ENCODE measurements around the gene VTI1B. TPM values are rescaled to one million over a fixed set of nuclear protein-coding genes. Genes with fewer than 3 reads are reported as not detected.
A peak's percentile ranks its signal among the peaks of the same experiment; 100 is the strongest.
"Not testable (repeated sequence)": the region's sequence is repeated elsewhere in the genome, so short reads cannot be mapped to it uniquely, and the experiment has no call there.

VTI1B gene
- total RNA-seq, 1 donor from 2014 or later: 64.3 TPM

DNA sequence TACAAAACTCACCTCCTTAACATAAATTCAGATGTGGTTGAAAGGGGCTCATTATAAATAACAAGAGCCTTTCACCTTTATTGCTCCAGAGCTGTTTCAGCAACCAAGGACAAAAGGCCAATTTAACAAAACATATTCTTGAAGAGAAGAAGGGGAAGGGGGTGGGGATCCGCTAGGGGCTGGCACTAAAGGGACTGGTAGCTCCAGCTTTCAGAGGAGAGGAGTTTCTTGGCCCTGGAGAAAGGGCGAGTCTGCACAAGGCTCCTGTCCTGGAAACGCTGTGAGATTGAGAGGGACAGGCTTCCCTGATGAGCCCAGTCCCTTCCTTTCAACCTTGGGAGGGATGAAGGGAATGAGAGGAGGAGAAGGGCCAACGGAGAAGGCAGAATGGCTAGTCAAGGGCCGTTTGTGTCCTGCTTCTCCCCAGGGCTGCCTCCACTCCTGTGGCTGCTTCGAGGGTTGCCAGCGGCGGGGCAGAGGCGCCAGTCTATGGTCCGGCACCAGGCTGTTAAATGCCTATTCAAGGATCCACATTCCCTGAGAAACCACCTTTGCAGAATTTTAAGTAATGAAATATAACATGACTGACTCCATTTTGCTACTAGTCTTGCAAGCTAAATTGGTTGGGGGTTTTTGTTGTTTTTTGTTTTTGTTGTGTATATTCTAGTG lies 64.7 kb downstream of the VTI1B start:
- DNase-seq (ENCODE audit: low read depth): no peak

GRCh38 chr14:67607646-67608045 lies 66.8 kb downstream of the VTI1B start:
- Histone ChIP-seq H3K36me3 (ENCODE audit: control insufficient read depth, insufficient read depth, low read length) (no peaks in the 10 kb centered on the region), H3K4me3 (ENCODE audit: low read depth, low read length) (no peak overlapping the region), H3K27me3 (ENCODE audit: control insufficient read depth, insufficient read depth, low read length) (no peaks in the 10 kb centered on the region)
- TF ChIP-seq, protein P1, sequence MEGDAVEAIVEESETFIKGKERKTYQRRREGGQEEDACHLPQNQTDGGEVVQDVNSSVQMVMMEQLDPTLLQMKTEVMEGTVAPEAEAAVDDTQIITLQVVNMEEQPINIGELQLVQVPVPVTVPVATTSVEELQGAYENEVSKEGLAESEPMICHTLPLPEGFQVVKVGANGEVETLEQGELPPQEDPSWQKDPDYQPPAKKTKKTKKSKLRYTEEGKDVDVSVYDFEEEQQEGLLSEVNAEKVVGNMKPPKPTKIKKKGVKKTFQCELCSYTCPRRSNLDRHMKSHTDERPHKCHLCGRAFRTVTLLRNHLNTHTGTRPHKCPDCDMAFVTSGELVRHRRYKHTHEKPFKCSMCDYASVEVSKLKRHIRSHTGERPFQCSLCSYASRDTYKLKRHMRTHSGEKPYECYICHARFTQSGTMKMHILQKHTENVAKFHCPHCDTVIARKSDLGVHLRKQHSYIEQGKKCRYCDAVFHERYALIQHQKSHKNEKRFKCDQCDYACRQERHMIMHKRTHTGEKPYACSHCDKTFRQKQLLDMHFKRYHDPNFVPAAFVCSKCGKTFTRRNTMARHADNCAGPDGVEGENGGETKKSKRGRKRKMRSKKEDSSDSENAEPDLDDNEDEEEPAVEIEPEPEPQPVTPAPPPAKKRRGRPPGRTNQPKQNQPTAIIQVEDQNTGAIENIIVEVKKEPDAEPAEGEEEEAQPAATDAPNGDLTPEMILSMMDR (IDR thresholded peaks at IDR 0.05; ENCODE audit: insufficient read depth, low read length, poor library complexity, severe bottlenecking): no peak
- DNase-seq (ENCODE audit: low read depth): no peak

More for the DNA sequence above, 64.7 kb downstream of the VTI1B start:
- Histone ChIP-seq H3K4me3 (ENCODE audit: low read depth, low read length) (no peak overlapping the region), H3K27me3 (ENCODE audit: control insufficient read depth, insufficient read depth, low read length) (no peaks in the 10 kb centered on the region), H3K36me3 (ENCODE audit: control insufficient read depth, insufficient read depth, low read length) (no peaks in the 10 kb centered on the region)
- TF ChIP-seq, protein P1 (IDR thresholded peaks at IDR 0.05; ENCODE audit: insufficient read depth, low read length, poor library complexity, severe bottlenecking): no peak

DNA sequence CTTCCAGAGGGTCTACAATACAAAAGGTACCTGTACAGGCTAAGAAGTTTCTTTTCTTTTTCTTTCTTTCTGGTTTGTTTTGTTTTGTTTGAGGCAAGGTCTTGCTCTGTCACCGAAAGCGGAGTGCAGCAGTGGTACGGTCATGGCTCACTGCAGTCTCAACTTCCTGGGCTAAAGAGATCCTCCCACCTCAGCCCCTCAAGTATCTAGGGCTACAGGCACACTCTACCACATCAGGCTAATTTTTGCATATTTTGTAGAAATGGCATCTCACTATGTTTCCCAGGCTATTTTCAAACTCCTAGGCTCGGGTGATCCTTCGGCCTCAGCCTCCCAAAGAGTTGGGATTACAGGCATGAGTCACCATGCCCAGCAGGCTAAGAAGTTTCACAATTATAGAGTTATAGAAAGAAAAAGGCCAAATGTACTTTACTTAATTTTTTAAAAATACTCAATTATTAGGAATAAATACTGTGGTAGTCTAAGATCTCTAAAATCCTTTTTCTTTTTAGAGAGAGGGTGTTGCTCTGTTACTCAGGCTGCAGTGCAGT lies 71.4 kb downstream of the VTI1B start:
- Histone ChIP-seq H3K36me3 (ENCODE audit: control insufficient read depth, insufficient read depth, low read length) (no peaks in the 10 kb centered on the region), H3K27me3 (ENCODE audit: control insufficient read depth, insufficient read depth, low read length) (no peaks in the 10 kb centered on the region), H3K4me3 (ENCODE audit: low read depth, low read length) (no peak overlapping the region)
- DNase-seq (ENCODE audit: low read depth): no peak
- TF ChIP-seq, protein P1 (IDR thresholded peaks at IDR 0.05; ENCODE audit: insufficient read depth, low read length, poor library complexity, severe bottlenecking): no peak

GRCh38 chr14:67602076-67602475 lies 72.4 kb downstream of the VTI1B start:
- TF ChIP-seq, protein P1 (IDR thresholded peaks at IDR 0.05; ENCODE audit: insufficient read depth, low read length, poor library complexity, severe bottlenecking): no peak
- no peaks in the 10 kb centered on the region for H3K36me3 ChIP-seq (ENCODE audit: control insufficient read depth, insufficient read depth, low read length)
- no peak overlapping the region for H3K4me3 ChIP-seq (ENCODE audit: low read depth, low read length)
- DNase-seq (ENCODE audit: low read depth): no peak
- H3K27me3 ChIP-seq (ENCODE audit: control insufficient read depth, insufficient read depth, low read length): no peaks in the 10 kb centered on the region

DNA sequence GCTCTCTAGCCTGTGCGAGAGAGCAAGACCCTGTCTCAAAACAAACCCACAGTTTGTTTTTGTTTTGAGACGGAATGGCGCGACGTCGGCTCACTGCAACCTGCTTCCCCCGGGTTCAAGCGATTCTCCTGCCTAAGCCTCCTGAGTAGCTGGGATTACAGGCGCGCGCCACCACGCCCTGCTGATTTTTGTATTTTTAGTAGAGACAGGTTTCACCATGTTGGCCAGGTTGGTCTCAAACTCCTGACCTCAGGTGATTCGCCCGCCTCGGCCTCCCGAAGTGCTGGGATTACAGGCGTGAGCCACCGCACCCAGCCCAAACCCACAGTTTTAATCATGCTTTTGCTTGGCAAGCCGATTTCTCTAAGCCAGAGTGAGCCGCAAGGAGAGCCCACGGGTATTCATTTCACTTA lies 73.9 kb downstream of the VTI1B start:
- H3K4me3 ChIP-seq (ENCODE audit: low read depth, low read length): peak overlapping the region; percentile 79
- H3K36me3 ChIP-seq (ENCODE audit: control insufficient read depth, insufficient read depth, low read length); H3K27me3 ChIP-seq (ENCODE audit: control insufficient read depth, insufficient read depth, low read length); DNase-seq (ENCODE audit: low read depth): not testable (repeated sequence)

DNA sequence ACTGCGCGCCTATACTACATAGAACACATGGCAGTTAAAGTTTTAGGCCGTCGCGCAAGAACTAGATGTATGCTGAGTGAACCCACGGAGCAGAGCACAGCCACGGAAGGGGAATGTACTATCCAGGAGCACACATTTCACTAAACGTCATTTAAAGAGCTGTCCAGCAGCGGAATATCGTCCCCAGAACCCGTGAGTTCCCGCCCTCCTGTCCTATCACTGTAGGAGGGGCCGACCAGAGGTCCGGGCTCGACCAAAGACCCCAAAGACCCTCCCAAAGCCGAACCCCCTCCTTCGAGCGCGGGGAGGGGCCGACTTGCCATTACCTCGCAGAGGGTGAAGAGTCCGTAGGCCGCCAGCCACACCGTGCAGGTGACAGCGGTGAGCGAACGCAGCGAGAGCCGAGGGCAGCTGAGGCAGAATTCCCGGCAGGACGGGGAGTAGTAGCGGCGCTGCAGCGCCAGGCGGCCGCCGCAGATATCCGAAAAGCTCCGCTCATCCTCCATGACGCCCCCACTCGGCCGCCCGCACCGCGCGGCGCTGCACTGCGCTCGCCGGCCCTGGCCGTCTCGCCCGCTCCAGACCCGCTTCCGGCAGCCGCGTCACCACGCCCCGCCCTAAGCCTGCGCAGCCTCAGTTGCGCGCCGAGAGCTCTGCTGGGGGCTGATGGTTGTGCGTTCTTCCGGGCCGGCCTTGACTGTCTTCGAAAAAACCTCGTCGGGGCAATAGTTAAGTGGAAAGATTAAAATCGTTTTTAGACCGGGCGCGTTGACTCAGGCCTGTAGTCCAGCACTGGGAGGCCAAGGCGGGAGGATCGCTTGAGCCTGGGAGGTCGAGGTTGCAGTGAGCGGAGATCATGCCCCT lies 74.5 kb downstream of the VTI1B start, which contains the start of gene PIGH:
TSS of gene PIGH (minus strand) at position 571 of the 864 bp plus-strand sequence. CDS start at position 506, 65 bp downstream.
- no peaks in the 10 kb centered on the region for H3K36me3 ChIP-seq (ENCODE audit: control insufficient read depth, insufficient read depth, low read length)
- H3K4me3 ChIP-seq (ENCODE audit: low read depth, low read length): peak within 1 kb of the TSS; percentile 79
- TF ChIP-seq, protein P1 (IDR thresholded peaks at IDR 0.05; ENCODE audit: insufficient read depth, low read length, poor library complexity, severe bottlenecking): peak; percentile 55
- no peak for DNase-seq (ENCODE audit: low read depth)
- no peaks in the 10 kb centered on the region for H3K27me3 ChIP-seq (ENCODE audit: control insufficient read depth, insufficient read depth, low read length)

Measured in kidney epithelial cell (primary cell).